IMR-90 (cell line): Measurements from ENCODE around the gene SLCO3A1. TPM values are rescaled to one million over a fixed set of nuclear protein-coding genes. Genes with fewer than 3 reads are reported as not detected.

Source experiments
- ATAC-seq: fragments of 200-7000 bp; cut with Tn5 transposase; 2 replicates; pipeline ENCODE4 v1.9.1; 2020; ENCODE audit warnings: low read depth, mild to moderate bottlenecking, moderate library complexity
- BruUV-seq: library from RNA; stranded (reverse); fragments of 400-500 nt; replicated peaks from 2 replicates; lab custom pipeline; 2021; lab: Mats Ljungman, UMichigan
- CTCF ChIA-PET: fragments of 300-600 bp; formaldehyde crosslinking; extraction: SDS; loops from one replicate; lab custom pipeline; 2021; ENCODE audit warnings: antibody characterized with exemption; lab: Yijun Ruan, JAX
- POLR2A ChIA-PET: fragments of 300-600 bp; sonication (Branson Sonifier 250); formaldehyde crosslinking; loops from one replicate; lab custom pipeline; 2022; ENCODE audit warnings: antibody characterized with exemption; ENCODE audit not compliant: unreplicated experiment; lab: Charles Lee
- DNase-seq: peaks from one replicate; pipeline ENCODE4 v3.0.0; 2013
- H2AFZ ChIP-seq: replicated peaks from 2 replicates; pipeline ENCODE3; 2013; ENCODE audit warnings: low read length, mild to moderate bottlenecking; ENCODE audit not compliant: poor library complexity
- H2AK5ac ChIP-seq: 2 replicates; pipeline ENCODE4 v1.6.1; 2013; ENCODE audit warnings: low read depth, low read length, inconsistent platforms
- H2AK9ac ChIP-seq: replicated peaks from 2 replicates; pipeline ENCODE3; 2013; ENCODE audit warnings: mild to moderate bottlenecking, low read depth, low read length, moderate library complexity; ENCODE audit not compliant: poor library complexity
- H2BK120ac ChIP-seq: 2 replicates; pipeline ENCODE4 v1.6.1; 2013; ENCODE audit warnings: low read depth, low read length, inconsistent platforms
- H2BK15ac ChIP-seq: 3 replicates; pipeline ENCODE4 v1.6.1; 2013; ENCODE audit warnings: low read depth, low read length, inconsistent platforms
- H2BK20ac ChIP-seq: 2 replicates; pipeline ENCODE4 v1.6.1; 2013; ENCODE audit warnings: low read depth, mild to moderate bottlenecking, inconsistent platforms, low read length, moderate library complexity
- H2BK5ac ChIP-seq: 2 replicates; pipeline ENCODE4 v1.6.1; 2013; ENCODE audit warnings: mild to moderate bottlenecking, low read depth, low read length, inconsistent platforms; ENCODE audit not compliant: poor library complexity, severe bottlenecking
- H3K14ac ChIP-seq: replicated peaks from 2 replicates; pipeline ENCODE4 v1.6.1; 2013; ENCODE audit warnings: low read depth, low read length, inconsistent platforms
- H3K18ac ChIP-seq: 2 replicates; pipeline ENCODE4 v1.6.1; 2013; ENCODE audit warnings: low read depth, low read length, control low read depth
- H3K23ac ChIP-seq: 2 replicates; pipeline ENCODE4 v1.6.1; 2013; ENCODE audit warnings: low read depth, low read length, inconsistent platforms
- H3K27ac ChIP-seq: 2 replicates; pipeline ENCODE4 v1.5.1; 2013; ENCODE audit warnings: mild to moderate bottlenecking, control low read depth, low read length; ENCODE audit not compliant: insufficient read depth
- H3K27me3 ChIP-seq: 2 replicates; pipeline ENCODE4 v1.6.1; 2013; ENCODE audit warnings: low read length; ENCODE audit not compliant: control insufficient read depth, insufficient read depth
- H3K36me3 ChIP-seq: 2 replicates; pipeline ENCODE4 v1.6.1; 2013; ENCODE audit warnings: low read length, mixed read lengths; ENCODE audit not compliant: control insufficient read depth, insufficient read depth
- H3K4ac ChIP-seq: 2 replicates; pipeline ENCODE4 v1.6.1; 2013; ENCODE audit warnings: low read depth, low read length, inconsistent platforms
- H3K4me1 ChIP-seq: 2 replicates; pipeline ENCODE4 v1.6.1; 2013; ENCODE audit warnings: low read length, mixed read lengths; ENCODE audit not compliant: control insufficient read depth, insufficient read depth
- H3K4me2 ChIP-seq: 2 replicates; pipeline ENCODE4 v1.6.1; 2013; ENCODE audit warnings: low read depth, mild to moderate bottlenecking, control low read depth, low read length, moderate library complexity
- H3K4me3 ChIP-seq: 2 replicates; pipeline ENCODE4 v1.5.1; 2013; ENCODE audit warnings: low read depth, mild to moderate bottlenecking, control low read depth, low read length, moderate library complexity; ENCODE audit not compliant: insufficient read depth
- H3K56ac ChIP-seq: 2 replicates; pipeline ENCODE4 v1.6.1; 2013; ENCODE audit warnings: low read length, inconsistent platforms; ENCODE audit not compliant: insufficient read depth; ENCODE audit errors: extremely low read depth
- H3K79me1 ChIP-seq, 2 experiments: 2 replicates each; pipeline ENCODE4 v1.6.1; 2013; ENCODE audit warnings: low read length in 2 of 2, inconsistent platforms in 1 of 2, low read depth in 1 of 2
- H3K9ac ChIP-seq: 2 replicates; pipeline ENCODE4 v1.6.1; 2013; ENCODE audit warnings: low read depth, low read length, control low read depth
- H3K9me1 ChIP-seq: 2 replicates; pipeline ENCODE4 v1.6.1; 2013; ENCODE audit warnings: low read length, inconsistent platforms; ENCODE audit not compliant: insufficient read depth
- H3K9me3 ChIP-seq: 2 replicates; pipeline ENCODE4 v1.6.1; 2013; ENCODE audit warnings: low read length; ENCODE audit not compliant: control insufficient read depth, insufficient read depth
- H4K20me1 ChIP-seq: 2 replicates; pipeline ENCODE4 v1.6.1; 2013; ENCODE audit warnings: low read length, inconsistent platforms; ENCODE audit not compliant: insufficient read depth
- H4K5ac ChIP-seq: 2 replicates; pipeline ENCODE4 v1.6.1; 2013; ENCODE audit warnings: mild to moderate bottlenecking, low read depth, low read length, control low read depth
- H4K8ac ChIP-seq, 2 experiments: 2 replicates each; pipeline ENCODE4 v1.6.1; 2013; ENCODE audit warnings: low read depth in 2 of 2, low read length in 2 of 2, control low read depth in 1 of 2, inconsistent platforms in 1 of 2
- H4K91ac ChIP-seq: 2 replicates; pipeline ENCODE4 v1.6.1; 2013; ENCODE audit warnings: low read depth, low read length, inconsistent platforms; ENCODE audit not compliant: insufficient read depth
- BHLHE40 ChIP-seq: fragments of 150-350 bp; IDR thresholded peaks from 2 replicates; pipeline ENCODE4 v1.6.1; 2016; ENCODE audit warnings: mild to moderate bottlenecking, low read depth, low read length
- CEBPB ChIP-seq: IDR thresholded peaks from 2 replicates; pipeline ENCODE4 v1.6.1; 2012; ENCODE audit warnings: low read depth, low read length, improper control_type of control experiment
- FOS ChIP-seq: fragments of 150-350 bp; IDR thresholded peaks from 2 replicates; pipeline ENCODE4 v1.6.1; 2016; ENCODE audit warnings: low read depth, low read length
- MAFK ChIP-seq: IDR thresholded peaks from 2 replicates; pipeline ENCODE4 v1.6.1; 2012; ENCODE audit warnings: low read depth, low read length, improper control_type of control experiment
- MAZ ChIP-seq: IDR thresholded peaks from 2 replicates; pipeline ENCODE4 v1.6.1; 2012; ENCODE audit warnings: low read depth, mild to moderate bottlenecking, low read length, improper control_type of control experiment, moderate library complexity, borderline replicate concordance
- NFE2L2 ChIP-seq: fragments of 150-350 bp; IDR thresholded peaks from 2 replicates; pipeline ENCODE4 v1.6.1; 2016; ENCODE audit warnings: low read depth, mild to moderate bottlenecking, low read length
- POLR2A ChIP-seq: IDR thresholded peaks from 2 replicates; pipeline ENCODE4 v1.6.1; 2012; ENCODE audit warnings: mild to moderate bottlenecking, low read depth, low read length
- RAD21 ChIP-seq: IDR thresholded peaks from 2 replicates; pipeline ENCODE4 v1.6.1; 2012; ENCODE audit warnings: low read length, improper control_type of control experiment
- RCOR1 ChIP-seq: IDR thresholded peaks from 2 replicates; pipeline ENCODE4 v1.6.1; 2012; ENCODE audit warnings: mild to moderate bottlenecking, low read length, improper control_type of control experiment; ENCODE audit not compliant: insufficient replicate concordance
- RFX5 ChIP-seq: IDR thresholded peaks from 2 replicates; pipeline ENCODE4 v1.8.0; 2012; ENCODE audit warnings: low read depth, mild to moderate bottlenecking, low read length, moderate library complexity
- SMC3 ChIP-seq: fragments of 150-350 bp; IDR thresholded peaks from 2 replicates; pipeline ENCODE4 v1.6.1; 2016; ENCODE audit warnings: low read depth, mild to moderate bottlenecking, antibody characterized with exemption, low read length, moderate library complexity
- USF2 ChIP-seq: fragments of 150-350 bp; IDR thresholded peaks from 2 replicates; pipeline ENCODE4 v1.6.1; 2017; ENCODE audit warnings: mild to moderate bottlenecking, antibody characterized with exemption, low read length, low read depth
- WGBS, 2 experiments: methylation state at CpG; one replicate each; pipeline versions ENCODE4 v1.1.5 to v1.1.7; 2013; ENCODE audit warnings: missing lambda C conversion rate in 2 of 2; ENCODE audit not compliant: insufficient read length in 1 of 2; ENCODE audit errors: extremely low coverage in 2 of 2; 5-methylcytosine and 5-hydroxymethylcytosine counted together
- dilution Hi-C: fragments of 300-500 bp; cut with HindIII; formaldehyde crosslinking; loops from one replicate; pipeline ENCODE4 v1.14.3; 2018; ENCODE audit warnings: low sequenced_read_pairs; ENCODE audit not compliant: unreplicated experiment
- in situ Hi-C: fragments of 300-500 bp; cut with MboI; formaldehyde crosslinking; loops from 3 replicates; pipeline ENCODE4 v1.14.3; 2019; ENCODE audit warnings: low sequenced_read_pairs, inconsistent platforms, mixed read lengths
- intact Hi-C: fragments of 100-400 bp; cut with micrococcal nuclease; formaldehyde crosslinking; loops from 2 replicates; pipeline ENCODE4 v1.10.0; 2022
- polyA plus RNA-seq, 3 experiments: library from polyadenylated mRNA; depleted of rRNA; stranded (reverse); fragments of >200 nt; gene quantifications; 2 replicates each; pipeline ENCODE4 v1.2.3, GENCODE V29; 2012; ENCODE audit warnings: low replicate concordance in 1 of 3
- total RNA-seq: library from RNA; depleted of rRNA; stranded (reverse); fragments of >200 nt; gene quantifications from 2 replicates; pipeline ENCODE4 v1.2.3, GENCODE V29; 2012
- TF ChIP-seq, protein P1 (sequence below): fragments of 150-350 bp; IDR thresholded peaks from 2 replicates; pipeline ENCODE4 v1.6.1; 2016; ENCODE audit warnings: low read depth, mild to moderate bottlenecking, low read length, moderate library complexity, borderline replicate concordance
- TF ChIP-seq, protein P2 (sequence below): conservative IDR thresholded peaks from 2 replicates; pipeline ENCODE4 v1.5.1; 2012; ENCODE audit warnings: mild to moderate bottlenecking, low read depth, low read length, improper control_type of control experiment

Gene SLCO3A1
- total and polyA plus RNA-seq, 2 of the 4 experiments (the other 2 are of a cell fraction), result 4.7 to 8.1 TPM

GRCh38 chr15:92159906-92160841 is 306.7 kb downstream of the SLCO3A1 start:
- no CpG with 5 or more reads among the region's 15 CpGs for WGBS, 2 experiments
- ATAC-seq, result no peak
- Histone ChIP-seq H3K9me1 (no peaks in the 10 kb centered on the region), H3K9me3 (no peaks in the 10 kb centered on the region), H2BK15ac (no peak overlapping the region), H2AK9ac (no peak overlapping the region), H3K56ac (no peak overlapping the region), H3K23ac (no peak overlapping the region), H3K4ac (no peak overlapping the region), H3K4me2 (no peak overlapping the region), H3K14ac (no peak overlapping the region), H3K4me1 (peaks cover 2% of the 10 kb centered on the region; the same call in 1 of the 2 replicates), H4K5ac (no peak overlapping the region), H2BK120ac (no peak overlapping the region), H2BK5ac (no peak overlapping the region), H3K18ac (no peak overlapping the region), H4K8ac (no peak overlapping the region), H3K27me3 (no peaks in the 10 kb centered on the region), H3K9ac (no peak overlapping the region), H4K91ac (no peak overlapping the region), H3K27ac (no peak overlapping the region), H3K79me1 (no peaks in the 10 kb centered on the region), H2AK5ac (no peak overlapping the region), H3K4me3 (no peak overlapping the region), H4K20me1 (no peaks in the 10 kb centered on the region), H2BK20ac (no peak overlapping the region), H3K36me3 (no peaks in the 10 kb centered on the region), H2AFZ (no peak overlapping the region)
- intact Hi-C loops, result no loop called here
- dilution Hi-C loops, result no loop called here
- no peak for DNase-seq
- no peak for TF ChIP-seq NFE2L2
- no peak for TF ChIP-seq MAZ
- TF ChIP-seq CEBPB, result no peak
- TF ChIP-seq BHLHE40, result no peak
- TF ChIP-seq SMC3, result no peak
- no peak for TF ChIP-seq RFX5
- TF ChIP-seq, protein P1, sequence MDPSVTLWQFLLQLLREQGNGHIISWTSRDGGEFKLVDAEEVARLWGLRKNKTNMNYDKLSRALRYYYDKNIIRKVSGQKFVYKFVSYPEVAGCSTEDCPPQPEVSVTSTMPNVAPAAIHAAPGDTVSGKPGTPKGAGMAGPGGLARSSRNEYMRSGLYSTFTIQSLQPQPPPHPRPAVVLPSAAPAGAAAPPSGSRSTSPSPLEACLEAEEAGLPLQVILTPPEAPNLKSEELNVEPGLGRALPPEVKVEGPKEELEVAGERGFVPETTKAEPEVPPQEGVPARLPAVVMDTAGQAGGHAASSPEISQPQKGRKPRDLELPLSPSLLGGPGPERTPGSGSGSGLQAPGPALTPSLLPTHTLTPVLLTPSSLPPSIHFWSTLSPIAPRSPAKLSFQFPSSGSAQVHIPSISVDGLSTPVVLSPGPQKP, result no peak
- no peak for TF ChIP-seq USF2
- TF ChIP-seq FOS, result no peak
- TF ChIP-seq, protein P2, sequence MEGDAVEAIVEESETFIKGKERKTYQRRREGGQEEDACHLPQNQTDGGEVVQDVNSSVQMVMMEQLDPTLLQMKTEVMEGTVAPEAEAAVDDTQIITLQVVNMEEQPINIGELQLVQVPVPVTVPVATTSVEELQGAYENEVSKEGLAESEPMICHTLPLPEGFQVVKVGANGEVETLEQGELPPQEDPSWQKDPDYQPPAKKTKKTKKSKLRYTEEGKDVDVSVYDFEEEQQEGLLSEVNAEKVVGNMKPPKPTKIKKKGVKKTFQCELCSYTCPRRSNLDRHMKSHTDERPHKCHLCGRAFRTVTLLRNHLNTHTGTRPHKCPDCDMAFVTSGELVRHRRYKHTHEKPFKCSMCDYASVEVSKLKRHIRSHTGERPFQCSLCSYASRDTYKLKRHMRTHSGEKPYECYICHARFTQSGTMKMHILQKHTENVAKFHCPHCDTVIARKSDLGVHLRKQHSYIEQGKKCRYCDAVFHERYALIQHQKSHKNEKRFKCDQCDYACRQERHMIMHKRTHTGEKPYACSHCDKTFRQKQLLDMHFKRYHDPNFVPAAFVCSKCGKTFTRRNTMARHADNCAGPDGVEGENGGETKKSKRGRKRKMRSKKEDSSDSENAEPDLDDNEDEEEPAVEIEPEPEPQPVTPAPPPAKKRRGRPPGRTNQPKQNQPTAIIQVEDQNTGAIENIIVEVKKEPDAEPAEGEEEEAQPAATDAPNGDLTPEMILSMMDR, result no peak
- no peak for TF ChIP-seq RCOR1
- TF ChIP-seq RAD21, result no peak
- no peak for TF ChIP-seq POLR2A
- TF ChIP-seq MAFK, result no peak
- in situ Hi-C loops, result no loop called here
- POLR2A ChIA-PET, result no interaction called here
- BruUV-seq, result no TSS peak
- CTCF ChIA-PET, result no interaction called here
